HG03575 (cell line): ENCODE data around the gene KBTBD12.

Source experiments
- ATAC-seq: cut with Tn5 transposase; IDR thresholded peaks from one replicate; pipeline ENCODE4 v1.9.1; 2021; ENCODE audit not compliant: unreplicated experiment, insufficient number of reproducible peaks, low FRiP score; ENCODE audit errors: extremely low read depth

The KBTBD12 gene

GRCh38 chr3:127978636-127979035, 63.6 kb downstream of the KBTBD12 start:
- ATAC-seq = no peak

GRCh38 chr3:127979473-127979872, 64.4 kb downstream of the KBTBD12 start:
- ATAC-seq = no peak

GRCh38 chr3:127981097-127981496, 66.1 kb downstream of the KBTBD12 start:
- no peak for ATAC-seq

DNA sequence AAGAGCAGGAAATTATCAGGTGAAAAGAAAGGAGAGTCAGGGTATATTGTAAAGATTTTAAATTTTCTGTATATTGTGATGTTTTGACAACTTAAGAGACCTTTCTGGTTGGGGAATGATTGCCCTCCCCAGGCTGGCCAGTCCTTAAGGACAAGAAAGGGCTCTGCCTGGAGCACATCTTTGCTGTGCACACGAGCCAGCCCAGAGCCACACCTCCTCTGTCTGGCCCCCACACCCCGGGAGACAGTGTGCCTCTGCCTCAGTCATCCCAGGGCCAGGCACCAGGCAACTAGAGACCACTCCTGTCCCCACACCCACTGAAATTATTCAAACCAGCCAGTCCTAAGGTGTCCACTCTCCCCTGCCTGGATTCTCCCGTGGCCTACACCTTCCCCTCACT, 67.1 kb downstream of the KBTBD12 start:
- ATAC-seq = no peak

GRCh38 chr3:127984241-127984975, 69.4 kb downstream of the KBTBD12 start:
- ATAC-seq = no peak

GRCh38 chr3:127985216-127985615, 70.2 kb downstream of the KBTBD12 start:
- ATAC-seq = no peak

DNA sequence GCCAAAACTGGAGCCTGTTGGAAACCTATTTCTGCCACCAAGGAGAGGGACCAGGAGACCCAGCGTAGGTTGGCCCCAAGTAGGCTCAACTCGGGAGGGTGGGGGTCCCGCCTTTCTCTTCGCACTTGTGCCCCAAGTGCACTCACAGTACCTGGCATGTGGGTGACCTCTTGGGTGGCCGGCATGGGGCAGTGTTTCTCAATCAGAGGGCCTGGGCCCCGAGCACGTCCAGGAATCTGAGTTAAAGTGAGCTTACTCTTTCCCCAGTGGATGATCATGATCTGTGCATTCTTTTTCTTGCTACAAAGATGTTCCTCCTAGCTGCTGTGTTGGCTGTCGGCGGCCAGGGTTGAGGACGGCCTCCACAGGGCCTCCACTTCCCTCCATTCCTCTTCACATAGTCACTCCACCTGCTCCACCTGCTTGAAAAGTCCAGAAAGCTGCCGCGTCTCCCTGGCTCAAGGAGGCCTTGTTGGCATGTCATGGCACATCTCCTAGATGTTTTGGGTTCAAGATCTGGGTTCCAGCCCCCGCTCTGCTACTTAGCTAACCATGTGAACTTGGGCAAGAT, 70.7 kb downstream of the KBTBD12 start:
- no peak for ATAC-seq

DNA sequence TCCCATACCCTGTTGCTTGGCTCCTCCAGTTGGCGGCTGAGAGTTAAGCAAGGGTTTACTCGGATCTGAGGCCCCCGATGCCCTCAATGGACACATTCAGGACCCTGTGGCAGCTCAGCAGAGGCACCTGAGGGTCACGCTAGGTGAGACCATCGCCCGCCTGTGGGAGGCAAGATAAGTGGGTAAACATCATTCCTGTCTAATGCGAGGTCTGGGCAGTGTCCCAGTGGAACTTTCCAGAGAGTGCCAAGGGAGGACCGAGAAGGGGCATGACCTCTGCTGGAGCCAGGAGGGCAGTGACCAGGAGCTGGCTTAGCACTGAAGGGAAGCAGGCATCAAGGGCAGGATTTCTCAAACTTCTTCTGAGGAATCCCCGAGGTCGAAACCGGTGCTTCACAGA, 71.8 kb downstream of the KBTBD12 start:
- no peak for ATAC-seq

DNA sequence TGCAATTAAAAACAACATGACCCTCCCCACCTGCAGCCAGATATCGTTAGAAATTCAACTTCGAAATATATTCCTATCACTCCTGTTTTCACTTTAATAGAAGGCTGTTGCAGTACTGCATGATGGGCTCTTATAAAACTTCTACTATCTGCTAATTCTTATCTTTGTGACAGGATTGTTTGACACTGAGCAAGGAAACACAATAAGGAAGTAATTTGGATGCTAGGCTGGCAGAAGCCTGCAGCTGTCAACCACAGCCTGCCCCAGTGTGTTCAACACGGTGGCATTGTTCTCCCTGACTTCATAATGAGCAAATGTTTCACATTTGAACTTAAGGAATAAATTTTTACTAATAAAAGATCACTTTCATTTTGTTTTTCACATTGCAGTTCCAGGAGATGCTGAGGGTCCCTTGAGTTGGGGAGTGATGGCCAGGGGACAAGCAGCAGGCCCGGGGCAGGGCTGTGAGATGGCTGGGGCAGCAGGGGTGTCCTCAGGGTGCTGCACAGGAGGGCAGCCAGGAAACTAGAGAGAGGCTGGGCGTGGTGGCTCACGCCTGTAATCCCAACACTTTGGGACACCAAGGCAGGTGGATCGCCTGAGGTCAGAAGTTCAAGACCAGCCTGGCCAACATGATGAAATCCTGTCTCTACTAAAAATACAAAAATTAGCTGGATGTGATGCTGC, 72.4 kb downstream of the KBTBD12 start:
- no peak for ATAC-seq

DNA sequence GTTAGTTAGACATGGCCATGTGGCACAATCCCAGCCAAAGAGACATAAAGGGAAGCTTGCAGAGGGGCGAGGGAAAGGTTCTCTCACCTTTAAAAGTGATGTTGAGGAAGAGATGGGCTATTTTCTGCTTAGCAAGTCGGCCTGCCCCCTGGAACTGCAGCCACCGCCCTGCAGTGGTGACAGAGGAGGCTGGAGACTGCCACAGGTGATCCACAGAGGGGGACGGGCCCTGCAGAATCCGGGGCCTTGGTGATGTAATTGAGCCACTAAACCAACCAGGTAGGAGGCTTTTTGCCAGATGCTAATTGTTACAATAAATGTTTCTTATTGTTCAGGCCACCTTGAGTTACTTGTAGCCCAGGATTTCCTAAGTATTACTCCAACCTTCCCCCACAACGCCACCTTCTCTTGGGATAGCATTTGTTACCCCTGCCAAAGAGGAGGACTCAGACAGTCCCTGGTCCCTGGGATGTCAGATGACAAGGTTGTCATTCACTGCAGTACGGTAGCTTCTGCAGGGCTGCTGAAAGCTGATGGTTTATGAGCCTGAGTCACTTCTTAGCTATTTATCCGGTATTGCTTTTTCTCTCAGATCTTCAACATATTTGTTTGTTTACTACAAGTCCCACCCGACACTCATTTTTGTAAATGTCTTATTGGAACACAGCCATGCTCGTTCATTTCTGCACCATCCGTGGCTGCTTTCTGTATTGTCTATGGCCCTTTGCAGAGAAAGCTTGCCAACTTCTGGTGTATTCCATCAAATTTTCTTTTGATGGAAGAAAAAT, 73.9 kb downstream of the KBTBD12 start:
- ATAC-seq = no peak

GRCh38 chr3:127990051-127990450, 75.0 kb downstream of the KBTBD12 start:
- no peak for ATAC-seq

DNA sequence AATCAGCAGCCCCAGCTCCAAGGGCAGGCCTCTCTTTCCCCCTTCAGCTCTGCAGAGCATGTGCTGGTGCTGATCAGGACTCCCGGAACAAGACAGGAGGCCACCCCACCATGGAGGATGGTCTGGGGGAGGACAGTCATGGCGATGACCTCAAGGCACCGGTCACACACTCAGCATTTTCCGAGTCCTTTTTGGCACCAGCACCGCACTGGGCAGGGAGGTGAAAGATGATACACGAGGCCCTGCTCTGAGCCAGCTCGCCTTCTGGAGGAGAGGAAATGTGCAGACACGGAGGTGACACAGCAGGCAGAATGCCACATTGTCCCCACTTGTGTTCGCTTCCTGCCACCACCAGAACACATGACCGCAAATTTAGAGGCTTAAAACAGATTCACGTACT, 75.4 kb downstream of the KBTBD12 start:
- ATAC-seq = no peak

- no peak for ATAC-seq
Measured at GRCh38 chr3:127991251-127991650, 76.2 kb downstream of the KBTBD12 start.

GRCh38 chr3:127991681-127992080, 76.6 kb downstream of the KBTBD12 start:
- no peak for ATAC-seq

GRCh38 chr3:127992127-127992526, 77.1 kb downstream of the KBTBD12 start:
- ATAC-seq = no peak

DNA sequence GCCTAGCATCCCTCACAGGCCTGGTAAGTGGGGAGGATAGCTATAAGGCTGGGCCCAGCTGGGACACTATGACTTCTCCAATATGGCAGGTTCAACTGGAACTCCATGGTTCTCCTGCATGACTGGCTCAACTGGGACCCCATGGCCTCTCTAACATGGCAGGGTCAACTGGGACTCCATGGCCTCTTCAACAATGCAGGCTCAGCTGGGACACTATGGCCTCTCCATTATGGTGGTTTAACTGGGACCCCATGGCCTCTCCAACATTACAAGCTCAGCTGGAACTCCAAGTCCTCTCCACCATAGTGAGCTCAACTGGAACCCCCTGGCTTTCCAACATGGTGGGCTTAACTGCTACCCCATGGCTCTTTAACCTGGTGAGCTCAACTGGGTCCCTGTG, 79.0 kb downstream of the KBTBD12 start:
- no peak for ATAC-seq

DNA sequence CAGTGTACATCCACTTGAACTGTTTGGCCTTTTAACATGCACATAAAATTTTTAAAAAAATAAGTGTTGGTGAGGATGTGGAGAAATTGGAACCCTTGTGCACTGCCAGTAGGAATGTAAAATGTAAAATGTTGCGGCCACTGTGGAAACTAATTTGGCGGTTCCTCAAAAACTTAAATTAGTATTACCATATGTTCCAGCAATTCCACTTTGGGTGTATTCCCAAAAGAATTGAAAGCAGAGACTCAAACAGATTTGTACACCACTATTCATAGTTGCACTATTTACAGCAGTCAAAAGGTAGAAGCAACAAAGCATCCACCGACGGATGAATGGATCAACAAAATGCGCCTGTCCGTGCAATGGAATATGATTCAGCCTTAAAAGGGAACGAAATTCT, 82.0 kb downstream of the KBTBD12 start:
- ATAC-seq = no peak

GRCh38 chr3:127997961-127998360, 82.9 kb downstream of the KBTBD12 start:
- no peak for ATAC-seq

GRCh38 chr3:127998596-127998995, 83.6 kb downstream of the KBTBD12 start:
- no peak for ATAC-seq
